ENCODE measurements around the gene KDM3B.

Gene KDM3B

DNA sequence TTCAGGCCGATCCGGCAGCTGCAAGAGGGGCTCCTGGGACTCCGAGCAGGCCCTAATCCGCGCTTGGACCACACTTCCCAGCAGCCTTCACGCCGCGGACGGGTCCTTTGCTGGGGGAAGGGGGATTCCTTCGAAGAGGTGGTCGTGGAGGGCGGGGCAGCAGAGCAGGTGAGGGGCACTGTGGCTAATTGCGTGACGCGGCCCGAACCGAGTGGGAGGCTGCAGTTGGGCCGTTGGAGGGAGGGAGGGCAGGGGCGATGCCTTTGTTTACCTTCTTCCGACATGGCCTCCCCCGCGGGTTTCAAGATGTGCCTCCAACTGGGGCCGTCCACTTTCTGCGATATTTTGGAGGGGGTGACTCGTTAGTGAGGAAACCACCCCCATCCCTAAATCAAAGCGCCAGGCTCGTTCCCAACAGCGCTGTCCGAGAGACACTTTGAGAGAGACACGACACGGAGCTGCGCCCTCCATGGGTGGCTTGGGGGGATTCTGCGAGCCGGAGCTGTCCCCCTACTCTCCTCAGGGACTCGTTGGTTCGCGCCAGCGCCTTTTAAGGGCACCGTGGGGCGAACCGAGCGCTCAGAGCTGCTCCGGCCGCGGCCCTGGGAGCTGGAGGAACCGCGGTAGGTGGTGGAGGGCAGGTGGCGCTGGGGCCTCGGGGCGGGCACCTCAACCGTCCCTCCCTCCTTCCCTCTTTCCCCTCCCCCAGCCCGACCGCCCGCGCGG lies 14.6 kb upstream of the KDM3B start, which contains the start of gene FAM53C:
Gene FAM53C, plus strand, starts transcription at position 582 of the 726 bp plus-strand sequence. CDS start 3,070 bp downstream, outside the sequence.
- Histone ChIP-seq H3K9me3 (ENCODE audit: control insufficient read depth, low read length) (no peaks in the 10 kb centered on the region), H3K4me3 (ENCODE audit: insufficient read depth in 1 of 2, low read depth in 1 of 2, low read length in 2 of 2) (peak within 1 kb of the TSS; percentile 91 to 99), H3K27ac (ENCODE audit: low read length, poor library complexity, severe bottlenecking) (peak within 1 kb of the TSS; percentile 83), H3K14ac (ENCODE audit: low read length in 2 of 2) (peak within 1 kb of the TSS; percentile 45 to 99), H3K79me1 (replicated peaks; ENCODE audit: low read length, poor library complexity, severe bottlenecking) (peaks cover 5% of the 10 kb centered on the region), H3K9ac (ENCODE audit: low read length) (peak within 1 kb of the TSS; percentile 100), H3K36me3 (ENCODE audit: control insufficient read depth in 1 of 2, insufficient read depth in 2 of 2, low read depth in 1 of 2, low read length in 2 of 2) (peaks cover 9 to 26% of the 10 kb centered on the region in 2 experiments), H2BK120ac (ENCODE audit: low read depth, low read length) (peak within 1 kb of the TSS; percentile 97), H3K18ac (ENCODE audit: low read depth in 1 of 2, low read length in 2 of 2) (peak within 1 kb of the TSS; percentile 88 to 100), H3K23ac (ENCODE audit: low read length in 2 of 2) (peak within 1 kb of the TSS in 1 of 2 experiments; percentile 98), H3K4me2 (ENCODE audit: low read length, poor library complexity, severe bottlenecking) (peak within 1 kb of the TSS; percentile 62), H3K27me3 (ENCODE audit: control insufficient read depth in 1 of 2, insufficient read depth in 1 of 2, low read length in 2 of 2) (no peaks in the 10 kb centered on the region), H2BK15ac (ENCODE audit: low read depth, poor library complexity, severe bottlenecking) (peak within 1 kb of the TSS; percentile 95), H2BK12ac (ENCODE audit: low read length in 2 of 2) (peak within 1 kb of the TSS; percentile 23 to 100), H2BK5ac (ENCODE audit: low read depth, low read length, poor library complexity, severe bottlenecking) (peak within 1 kb of the TSS; percentile 100), H2AK5ac (ENCODE audit: low read length, severe bottlenecking) (no peak within 1 kb of the TSS), H2AFZ (ENCODE audit: low read depth, low read length) (peak within 1 kb of the TSS; percentile 92), H4K8ac (ENCODE audit: low read length) (peak within 1 kb of the TSS; percentile 99), H3K4ac (ENCODE audit: low read depth in 1 of 2, low read length in 2 of 2) (peak within 1 kb of the TSS; percentile 10 to 100), H3K4me1 (ENCODE audit: control insufficient read depth, insufficient read depth, low read depth, low read length) (peaks cover 9% of the 10 kb centered on the region), H4K91ac (ENCODE audit: low read length) (peak within 1 kb of the TSS; percentile 99)
- under 1% methylated on average over 48 of the region's 56 CpGs for WGBS
- DNase-seq = peak; percentile 95

DNA sequence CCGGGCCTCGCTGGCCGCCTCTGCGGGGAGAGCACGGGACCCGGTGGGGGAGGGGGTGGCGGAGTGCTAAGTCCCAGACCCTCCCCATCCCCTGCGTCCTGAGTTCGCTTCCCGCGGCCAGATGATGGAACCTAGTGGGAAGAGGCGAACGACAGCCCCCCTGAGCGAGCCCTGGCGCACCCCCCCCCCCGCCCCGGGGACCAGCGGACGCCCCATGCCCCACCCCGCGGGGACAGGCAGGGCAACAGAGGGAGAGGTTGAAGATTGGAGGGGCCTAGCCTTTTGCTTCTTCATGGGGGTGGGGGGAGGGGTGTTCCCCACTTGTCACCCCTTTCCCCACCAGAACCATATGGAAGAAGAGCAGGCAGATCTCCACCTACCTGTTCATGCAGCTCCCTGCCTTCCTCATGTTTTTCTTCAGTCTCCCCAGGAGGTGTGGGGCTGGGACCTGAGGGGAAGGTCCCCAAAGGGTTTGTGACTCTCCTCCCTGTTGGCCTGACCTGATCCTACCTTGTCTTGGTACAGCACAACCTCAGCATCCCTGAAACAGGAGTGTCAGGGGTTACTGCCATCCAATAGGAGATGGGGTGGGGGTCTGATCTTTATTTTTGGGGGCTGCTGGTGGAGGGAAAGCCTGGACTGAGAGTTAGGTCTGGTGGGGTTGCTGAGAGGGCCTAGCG lies 13.9 kb upstream of the KDM3B start:
- Histone ChIP-seq H3K4me1 (ENCODE audit: control insufficient read depth, insufficient read depth, low read depth, low read length) (peaks cover 9% of the 10 kb centered on the region), H2AFZ (ENCODE audit: low read depth, low read length) (no peak overlapping the region), H3K27me3 (ENCODE audit: control insufficient read depth in 1 of 2, insufficient read depth in 1 of 2, low read length in 2 of 2) (no peaks in the 10 kb centered on the region), H3K79me1 (replicated peaks; ENCODE audit: low read length, poor library complexity, severe bottlenecking) (peaks cover 5% of the 10 kb centered on the region), H2BK5ac (ENCODE audit: low read depth, low read length, poor library complexity, severe bottlenecking) (no peak overlapping the region), H3K18ac (ENCODE audit: low read depth in 1 of 2, low read length in 2 of 2) (peak overlapping the region in 1 of 2 experiments; percentile 95), H3K14ac (ENCODE audit: low read length in 2 of 2) (peak overlapping the region; percentile 45 to 98), H4K91ac (ENCODE audit: low read length) (peak overlapping the region; percentile 99), H3K9ac (ENCODE audit: low read length) (peak overlapping the region; percentile 100), H4K8ac (ENCODE audit: low read length) (peak overlapping the region; percentile 17), H3K9me3 (ENCODE audit: control insufficient read depth, low read length) (no peaks in the 10 kb centered on the region), H2BK15ac (ENCODE audit: low read depth, poor library complexity, severe bottlenecking) (peak overlapping the region; percentile 71), H3K36me3 (ENCODE audit: control insufficient read depth in 1 of 2, insufficient read depth in 2 of 2, low read depth in 1 of 2, low read length in 2 of 2) (peaks cover 11 to 32% of the 10 kb centered on the region in 2 experiments), H2BK12ac (ENCODE audit: low read length in 2 of 2) (peak overlapping the region in 1 of 2 experiments; percentile 86), H3K4me2 (ENCODE audit: low read length, poor library complexity, severe bottlenecking) (peak overlapping the region; percentile 55), H3K23ac (ENCODE audit: low read length in 2 of 2) (peak overlapping the region in 1 of 2 experiments; percentile 46), H2AK5ac (ENCODE audit: low read length, severe bottlenecking) (no peak overlapping the region), H3K4ac (ENCODE audit: low read depth in 1 of 2, low read length in 2 of 2) (peak overlapping the region in 1 of 2 experiments; percentile 98), H2BK120ac (ENCODE audit: low read depth, low read length) (peak overlapping the region; percentile 71), H3K4me3 (ENCODE audit: insufficient read depth in 1 of 2, low read depth in 1 of 2, low read length in 2 of 2) (peak overlapping the region; percentile 91 to 99), H3K27ac (ENCODE audit: low read length, poor library complexity, severe bottlenecking) (peak overlapping the region; percentile 0)
- peak; percentile 25 for DNase-seq
- WGBS = under 1% methylated on average over 16 of the region's 22 CpGs

DNA sequence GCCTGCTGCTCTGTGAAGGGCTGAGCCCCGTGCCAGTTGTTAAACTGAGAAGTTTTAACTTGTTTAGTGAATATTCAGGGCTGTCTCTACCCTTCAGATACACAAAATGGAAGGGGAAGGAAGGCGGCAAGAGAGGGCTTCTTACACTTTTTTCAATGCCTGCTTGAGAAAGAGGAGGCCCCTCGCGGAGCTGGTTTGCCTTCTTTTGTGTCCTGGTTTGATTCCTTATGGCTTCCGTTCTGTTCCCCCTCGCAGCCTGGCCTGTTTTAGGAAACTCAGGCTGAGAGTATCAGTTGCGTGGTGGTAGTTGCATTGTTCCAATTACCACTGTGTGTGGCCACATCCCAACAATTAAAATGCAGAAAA lies 13.4 kb upstream of the KDM3B start:
- Histone ChIP-seq H3K4me3 (ENCODE audit: insufficient read depth in 1 of 2, low read depth in 1 of 2, low read length in 2 of 2) (peak overlapping the region; percentile 91 to 99), H2AFZ (ENCODE audit: low read depth, low read length) (no peak overlapping the region), H2BK5ac (ENCODE audit: low read depth, low read length, poor library complexity, severe bottlenecking) (no peak overlapping the region), H3K23ac (ENCODE audit: low read length in 2 of 2) (no peak overlapping the region), H3K18ac (ENCODE audit: low read depth in 1 of 2, low read length in 2 of 2) (peak overlapping the region in 1 of 2 experiments; percentile 95), H2BK15ac (ENCODE audit: low read depth, poor library complexity, severe bottlenecking) (no peak overlapping the region), H3K9ac (ENCODE audit: low read length) (peak overlapping the region; percentile 100), H3K36me3 (ENCODE audit: control insufficient read depth in 1 of 2, insufficient read depth in 2 of 2, low read depth in 1 of 2, low read length in 2 of 2) (peaks cover 13 to 37% of the 10 kb centered on the region in 2 experiments), H2BK120ac (ENCODE audit: low read depth, low read length) (no peak overlapping the region), H3K4ac (ENCODE audit: low read depth in 1 of 2, low read length in 2 of 2) (peak overlapping the region in 1 of 2 experiments; percentile 98), H3K14ac (ENCODE audit: low read length in 2 of 2) (peak overlapping the region in 1 of 2 experiments; percentile 98), H2BK12ac (ENCODE audit: low read length in 2 of 2) (no peak overlapping the region), H4K91ac (ENCODE audit: low read length) (no peak overlapping the region), H2AK5ac (ENCODE audit: low read length, severe bottlenecking) (peak overlapping the region; percentile 12), H3K9me3 (ENCODE audit: control insufficient read depth, low read length) (no peaks in the 10 kb centered on the region), H3K4me2 (ENCODE audit: low read length, poor library complexity, severe bottlenecking) (peak overlapping the region; percentile 55), H3K27ac (ENCODE audit: low read length, poor library complexity, severe bottlenecking) (peak overlapping the region; percentile 0), H4K8ac (ENCODE audit: low read length) (peak overlapping the region; percentile 39), H3K4me1 (ENCODE audit: control insufficient read depth, insufficient read depth, low read depth, low read length) (peaks cover 9% of the 10 kb centered on the region), H3K27me3 (ENCODE audit: control insufficient read depth in 1 of 2, insufficient read depth in 1 of 2, low read length in 2 of 2) (no peaks in the 10 kb centered on the region), H3K79me1 (replicated peaks; ENCODE audit: low read length, poor library complexity, severe bottlenecking) (peaks cover 5% of the 10 kb centered on the region)
- 0% methylated on average over 7 of the region's 7 CpGs for WGBS
- peak; percentile 53 for DNase-seq

- Histone ChIP-seq H3K14ac (ENCODE audit: low read length in 2 of 2) (peak overlapping the region in 1 of 2 experiments; percentile 66), H3K79me1 (replicated peaks; ENCODE audit: low read length, poor library complexity, severe bottlenecking) (peaks cover 8% of the 10 kb centered on the region), H3K27me3 (ENCODE audit: control insufficient read depth in 1 of 2, insufficient read depth in 1 of 2, low read length in 2 of 2) (no peaks in the 10 kb centered on the region), H3K36me3 (ENCODE audit: control insufficient read depth in 1 of 2, insufficient read depth in 2 of 2, low read depth in 1 of 2, low read length in 2 of 2) (peaks cover 15 to 41% of the 10 kb centered on the region in 2 experiments), H3K4ac (ENCODE audit: low read depth in 1 of 2, low read length in 2 of 2) (peak overlapping the region in 1 of 2 experiments; percentile 76), H4K91ac (ENCODE audit: low read length) (no peak overlapping the region), H2AK5ac (ENCODE audit: low read length, severe bottlenecking) (peak overlapping the region; percentile 55), H3K4me3 (ENCODE audit: insufficient read depth in 1 of 2, low read depth in 1 of 2, low read length in 2 of 2) (peak overlapping the region in 1 of 2 experiments; percentile 99), H3K9me3 (ENCODE audit: control insufficient read depth, low read length) (no peaks in the 10 kb centered on the region), H2BK12ac (ENCODE audit: low read length in 2 of 2) (no peak overlapping the region), H2AFZ (ENCODE audit: low read depth, low read length) (no peak overlapping the region), H3K23ac (ENCODE audit: low read length in 2 of 2) (no peak overlapping the region), H2BK120ac (ENCODE audit: low read depth, low read length) (no peak overlapping the region), H3K9ac (ENCODE audit: low read length) (peak overlapping the region; percentile 100), H2BK15ac (ENCODE audit: low read depth, poor library complexity, severe bottlenecking) (no peak overlapping the region), H3K4me2 (ENCODE audit: low read length, poor library complexity, severe bottlenecking) (peak overlapping the region; percentile 55), H3K27ac (ENCODE audit: low read length, poor library complexity, severe bottlenecking) (peak overlapping the region; percentile 0), H2BK5ac (ENCODE audit: low read depth, low read length, poor library complexity, severe bottlenecking) (no peak overlapping the region), H3K4me1 (ENCODE audit: control insufficient read depth, insufficient read depth, low read depth, low read length) (peaks cover 9% of the 10 kb centered on the region), H3K18ac (ENCODE audit: low read depth in 1 of 2, low read length in 2 of 2) (no peak overlapping the region), H4K8ac (ENCODE audit: low read length) (peak overlapping the region; percentile 39)
- DNase-seq = no peak
- WGBS = 83% methylated on average over 2 of the region's 2 CpGs
These were observed 13.0 kb upstream of the KDM3B start for GRCh38 chr5:138339464-138339863.

Data from mesenchymal stem cell (in vitro differentiated cells and primary cell).